ENCODE results near the gene FBLIM1. TPM values are rescaled to one million over a fixed set of nuclear protein-coding genes. Genes with fewer than 3 reads are reported as not detected.

The FBLIM1 gene
- total and polyA plus RNA-seq, 2 experiments from 2014 or later = 91.6 to 186 TPM

DNA sequence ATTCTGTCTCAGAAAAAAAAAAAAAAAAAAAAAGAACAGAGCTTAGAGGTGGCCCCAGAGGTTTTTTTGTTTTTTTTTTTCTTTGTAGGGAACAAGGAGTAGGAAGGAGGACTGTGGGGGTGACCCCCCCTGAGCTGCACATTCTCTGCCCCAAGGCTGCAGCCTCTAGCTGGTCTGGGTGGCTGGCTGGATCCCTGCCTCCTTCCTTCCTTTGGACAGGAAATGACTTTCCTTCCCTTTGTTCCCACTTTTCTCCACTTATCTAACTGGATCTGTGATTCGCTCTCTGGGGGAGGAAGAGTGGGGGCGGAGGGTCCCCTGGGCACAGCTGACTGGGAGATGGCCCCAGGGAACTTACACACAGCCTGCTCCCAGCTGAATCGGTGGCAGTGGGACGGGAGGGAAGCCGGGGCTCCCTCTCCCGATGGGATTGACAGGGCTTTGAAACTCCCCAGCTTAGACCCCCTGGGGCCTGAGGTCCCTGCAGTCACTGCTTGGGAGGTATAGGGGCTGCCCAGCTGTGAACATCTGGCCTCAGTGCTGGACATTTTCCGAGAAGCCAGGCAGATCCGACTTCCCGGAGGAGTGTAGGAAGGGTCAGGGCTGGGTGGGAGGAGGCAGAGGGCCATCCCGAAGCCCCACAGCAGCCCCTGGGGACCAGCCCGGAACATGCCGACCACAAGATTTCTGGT lies 2.1 kb downstream of the FBLIM1 start:
- Histone ChIP-seq H3K4me1 (ENCODE audit: low read depth) (peaks cover 32% of the 10 kb centered on the region), H3K4me3 (peak overlapping the region; percentile 0), H3K36me3 (peaks cover 14% of the 10 kb centered on the region), H3K27me3 (no peaks in the 10 kb centered on the region), H3K9me3 (ENCODE audit: low read depth) (no peaks in the 10 kb centered on the region), H3K27ac (peak overlapping the region; percentile 64)
- peak in 1 of 2 donors; percentile 95 for DNase-seq (ENCODE audit: low read depth in 1 of 2, low spot score in 1 of 2)
- TF ChIP-seq, protein P1, sequence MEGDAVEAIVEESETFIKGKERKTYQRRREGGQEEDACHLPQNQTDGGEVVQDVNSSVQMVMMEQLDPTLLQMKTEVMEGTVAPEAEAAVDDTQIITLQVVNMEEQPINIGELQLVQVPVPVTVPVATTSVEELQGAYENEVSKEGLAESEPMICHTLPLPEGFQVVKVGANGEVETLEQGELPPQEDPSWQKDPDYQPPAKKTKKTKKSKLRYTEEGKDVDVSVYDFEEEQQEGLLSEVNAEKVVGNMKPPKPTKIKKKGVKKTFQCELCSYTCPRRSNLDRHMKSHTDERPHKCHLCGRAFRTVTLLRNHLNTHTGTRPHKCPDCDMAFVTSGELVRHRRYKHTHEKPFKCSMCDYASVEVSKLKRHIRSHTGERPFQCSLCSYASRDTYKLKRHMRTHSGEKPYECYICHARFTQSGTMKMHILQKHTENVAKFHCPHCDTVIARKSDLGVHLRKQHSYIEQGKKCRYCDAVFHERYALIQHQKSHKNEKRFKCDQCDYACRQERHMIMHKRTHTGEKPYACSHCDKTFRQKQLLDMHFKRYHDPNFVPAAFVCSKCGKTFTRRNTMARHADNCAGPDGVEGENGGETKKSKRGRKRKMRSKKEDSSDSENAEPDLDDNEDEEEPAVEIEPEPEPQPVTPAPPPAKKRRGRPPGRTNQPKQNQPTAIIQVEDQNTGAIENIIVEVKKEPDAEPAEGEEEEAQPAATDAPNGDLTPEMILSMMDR (IDR thresholded peaks at IDR 0.05; ENCODE audit: low read depth, low read length) = no peak

DNA sequence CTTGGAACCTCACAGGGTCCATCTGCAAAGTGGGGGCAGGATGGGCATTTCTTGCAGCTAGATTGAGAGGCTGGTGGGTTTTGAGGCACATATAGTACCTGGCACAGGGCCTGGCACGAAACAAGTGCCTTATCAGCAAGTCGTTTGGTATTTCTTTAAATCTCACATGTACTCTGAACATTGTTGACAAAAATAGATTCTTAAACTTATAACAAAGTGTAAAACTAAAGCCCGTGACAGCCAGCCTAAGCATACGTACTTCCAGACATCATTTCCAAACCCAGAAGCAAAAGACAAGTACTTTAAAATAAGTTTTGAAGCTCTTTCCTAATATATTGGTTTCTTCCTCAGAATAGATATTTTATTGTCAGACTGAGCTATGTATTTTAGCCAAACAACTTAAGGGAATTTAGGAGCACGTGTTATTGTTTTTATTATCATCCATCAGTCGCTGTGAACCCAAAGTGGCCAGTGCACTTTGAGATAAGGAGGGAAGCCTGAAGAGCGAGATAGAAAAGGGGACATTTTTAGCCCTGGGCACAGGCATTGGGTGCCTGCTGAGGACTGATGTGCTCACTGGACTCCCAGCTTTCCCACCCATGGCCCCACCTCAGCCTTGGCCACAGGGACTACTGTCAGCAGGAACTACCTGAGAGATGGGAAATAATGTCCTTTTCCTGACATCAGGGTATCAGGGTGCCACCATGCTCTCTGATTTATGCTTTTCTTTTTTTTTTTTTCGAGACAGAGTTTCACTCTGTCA lies 3.0 kb downstream of the FBLIM1 start:
- H3K27me3 ChIP-seq = no peaks in the 10 kb centered on the region
- H3K27ac ChIP-seq = peak overlapping the region; percentile 64
- peaks cover 18% of the 10 kb centered on the region for H3K36me3 ChIP-seq
- H3K9me3 ChIP-seq (ENCODE audit: low read depth) = no peaks in the 10 kb centered on the region
- TF ChIP-seq, protein P1 (IDR thresholded peaks at IDR 0.05; ENCODE audit: low read depth, low read length) = no peak
- DNase-seq (ENCODE audit: low read depth in 1 of 2, low spot score in 1 of 2) = peak in 1 of 2 donors; percentile 59
- H3K4me3 ChIP-seq = no peak overlapping the region
- peaks cover 32% of the 10 kb centered on the region for H3K4me1 ChIP-seq (ENCODE audit: low read depth)

DNA sequence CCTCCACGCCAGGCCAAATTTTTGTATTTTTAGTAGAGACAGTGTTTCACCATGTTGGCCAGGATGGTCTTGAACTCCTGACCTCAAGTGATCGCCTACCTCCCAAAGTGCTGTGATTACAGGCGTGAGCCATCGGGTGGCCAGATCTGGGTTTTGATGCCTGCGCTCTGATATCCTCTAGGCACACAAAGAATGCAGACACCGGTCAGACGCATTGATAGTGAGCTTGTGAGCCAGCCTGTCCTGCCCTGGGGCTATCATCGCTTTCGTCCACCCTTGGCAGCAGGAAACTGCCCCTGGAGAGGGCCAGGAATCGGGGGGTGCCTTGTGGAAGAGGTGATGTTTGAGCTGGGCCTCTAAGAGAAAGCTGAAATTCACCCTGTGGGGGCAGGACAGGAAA lies 4.0 kb downstream of the FBLIM1 start:
- TF ChIP-seq, protein P1 (IDR thresholded peaks at IDR 0.05; ENCODE audit: low read depth, low read length) = no peak
- DNase-seq (ENCODE audit: low read depth in 1 of 2, low spot score in 1 of 2) = no peak
- Histone ChIP-seq H3K9me3 (ENCODE audit: low read depth) (no peaks in the 10 kb centered on the region), H3K4me3 (no peak overlapping the region), H3K27me3 (no peaks in the 10 kb centered on the region), H3K36me3 (peaks cover 20% of the 10 kb centered on the region), H3K4me1 (ENCODE audit: low read depth) (peaks cover 32% of the 10 kb centered on the region), H3K27ac (peak overlapping the region; percentile 64)

DNA sequence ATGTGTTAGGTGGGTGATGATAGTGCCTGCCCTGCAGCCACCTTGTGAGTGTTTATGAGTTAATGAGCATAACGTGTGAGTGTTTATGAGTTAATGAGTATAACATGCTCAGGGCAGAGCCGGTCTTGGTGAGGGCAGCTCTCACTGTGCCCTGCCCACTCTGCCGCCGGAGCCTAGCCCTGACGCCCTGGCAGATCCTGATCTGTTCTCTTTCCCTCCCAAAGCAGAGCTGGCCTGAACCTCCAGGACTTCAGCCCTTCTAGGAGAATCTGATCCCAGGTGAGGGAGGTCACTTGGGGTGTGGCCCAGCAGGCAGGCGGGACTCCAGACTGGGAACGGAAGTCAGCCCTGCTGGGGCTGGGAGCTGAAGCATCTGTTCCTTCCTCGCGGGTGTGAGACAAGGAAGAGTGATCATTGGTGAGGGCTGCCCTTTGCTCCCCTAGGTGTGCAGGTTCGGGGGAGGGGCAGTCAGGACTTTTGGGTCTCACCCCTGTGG lies 5.7 kb downstream of the FBLIM1 start:
- TF ChIP-seq, protein P1 (IDR thresholded peaks at IDR 0.05; ENCODE audit: low read depth, low read length) = no peak
- peaks cover 25% of the 10 kb centered on the region for H3K36me3 ChIP-seq
- H3K27ac ChIP-seq = no peak overlapping the region

DNA sequence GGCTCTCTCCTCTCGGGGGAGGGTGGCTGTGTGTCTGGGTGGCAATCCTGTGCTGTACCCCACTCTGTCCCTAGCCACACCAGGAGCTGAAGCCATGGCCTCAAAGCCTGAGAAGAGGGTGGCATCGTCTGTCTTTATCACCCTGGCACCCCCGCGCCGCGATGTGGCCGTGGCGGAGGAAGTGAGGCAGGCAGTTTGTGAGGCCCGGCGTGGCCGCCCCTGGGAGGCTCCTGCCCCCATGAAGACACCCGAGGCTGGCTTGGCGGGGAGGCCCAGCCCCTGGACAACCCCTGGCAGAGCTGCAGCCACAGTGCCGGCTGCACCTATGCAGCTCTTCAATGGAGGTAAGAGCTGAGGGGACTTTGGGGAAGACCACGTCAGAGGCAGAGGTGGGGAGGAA lies 6.3 kb downstream of the FBLIM1 start:
- no peak overlapping the region for H3K4me3 ChIP-seq
- no peak for DNase-seq (ENCODE audit: low read depth in 1 of 2, low spot score in 1 of 2)
- no peaks in the 10 kb centered on the region for H3K27me3 ChIP-seq
- H3K4me1 ChIP-seq (ENCODE audit: low read depth) = peaks cover 31% of the 10 kb centered on the region
- H3K27ac ChIP-seq = no peak overlapping the region
- TF ChIP-seq, protein P1 (IDR thresholded peaks at IDR 0.05; ENCODE audit: low read depth, low read length) = no peak
- H3K9me3 ChIP-seq (ENCODE audit: low read depth) = no peaks in the 10 kb centered on the region
- H3K36me3 ChIP-seq = peaks cover 26% of the 10 kb centered on the region

More for the DNA sequence above, 5.7 kb downstream of the FBLIM1 start:
- H3K4me3 ChIP-seq = no peak overlapping the region
- no peak for DNase-seq (ENCODE audit: low read depth in 1 of 2, low spot score in 1 of 2)
- no peaks in the 10 kb centered on the region for H3K9me3 ChIP-seq (ENCODE audit: low read depth)
- peaks cover 32% of the 10 kb centered on the region for H3K4me1 ChIP-seq (ENCODE audit: low read depth)
- H3K27me3 ChIP-seq = no peaks in the 10 kb centered on the region

Measured in cardiac muscle cell (in vitro differentiated cells and primary cell).